ENCODE measurements around the gene PPBP. TPM values are rescaled to one million over a fixed set of nuclear protein-coding genes. Genes with fewer than 3 reads are reported as not detected.

PPBP gene, protein sequence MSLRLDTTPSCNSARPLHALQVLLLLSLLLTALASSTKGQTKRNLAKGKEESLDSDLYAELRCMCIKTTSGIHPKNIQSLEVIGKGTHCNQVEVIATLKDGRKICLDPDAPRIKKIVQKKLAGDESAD
- total RNA-seq, result not detected

DNA sequence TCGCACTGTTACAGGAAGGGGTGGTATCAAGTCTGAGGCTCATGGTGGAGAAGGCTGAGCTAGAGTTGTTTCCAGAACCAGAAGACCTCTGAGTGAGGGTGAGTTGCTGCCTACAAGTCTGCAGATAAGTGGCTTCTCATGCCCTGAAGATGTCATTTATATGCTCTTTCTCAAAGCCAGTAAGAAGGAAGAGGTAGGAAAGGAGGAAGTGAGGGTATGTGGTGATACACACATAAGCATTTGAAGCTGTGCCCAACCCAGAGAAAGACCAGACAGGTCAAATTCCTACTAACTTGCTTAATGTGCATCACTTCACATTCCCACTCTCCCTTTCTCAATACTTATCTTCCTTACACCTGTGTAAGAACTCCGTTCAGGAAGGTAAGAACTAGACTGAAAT lies at the start of gene PPBP:
Gene PPBP (minus strand): TSS at position 130 of the 400 bp plus-strand sequence. CDS start 87 bp downstream, at position 43.
- intact Hi-C loops (cut with micrococcal nuclease), result no loop called here
- Mint-ChIP-seq H3K9me3 (no peaks in the 10 kb centered on the region), H3K27ac (no peak within 1 kb of the TSS), H3K4me1 (ENCODE audit: low read depth) (no peaks in the 10 kb centered on the region), H3K27me3 (no peaks in the 10 kb centered on the region), H3K4me3 (no peak within 1 kb of the TSS), H3K36me3 (no peaks in the 10 kb centered on the region)
- ChIA-PET POLR2A (no interaction called here), CTCF (no interaction called here)
- DNase-seq, result no peak

DNA sequence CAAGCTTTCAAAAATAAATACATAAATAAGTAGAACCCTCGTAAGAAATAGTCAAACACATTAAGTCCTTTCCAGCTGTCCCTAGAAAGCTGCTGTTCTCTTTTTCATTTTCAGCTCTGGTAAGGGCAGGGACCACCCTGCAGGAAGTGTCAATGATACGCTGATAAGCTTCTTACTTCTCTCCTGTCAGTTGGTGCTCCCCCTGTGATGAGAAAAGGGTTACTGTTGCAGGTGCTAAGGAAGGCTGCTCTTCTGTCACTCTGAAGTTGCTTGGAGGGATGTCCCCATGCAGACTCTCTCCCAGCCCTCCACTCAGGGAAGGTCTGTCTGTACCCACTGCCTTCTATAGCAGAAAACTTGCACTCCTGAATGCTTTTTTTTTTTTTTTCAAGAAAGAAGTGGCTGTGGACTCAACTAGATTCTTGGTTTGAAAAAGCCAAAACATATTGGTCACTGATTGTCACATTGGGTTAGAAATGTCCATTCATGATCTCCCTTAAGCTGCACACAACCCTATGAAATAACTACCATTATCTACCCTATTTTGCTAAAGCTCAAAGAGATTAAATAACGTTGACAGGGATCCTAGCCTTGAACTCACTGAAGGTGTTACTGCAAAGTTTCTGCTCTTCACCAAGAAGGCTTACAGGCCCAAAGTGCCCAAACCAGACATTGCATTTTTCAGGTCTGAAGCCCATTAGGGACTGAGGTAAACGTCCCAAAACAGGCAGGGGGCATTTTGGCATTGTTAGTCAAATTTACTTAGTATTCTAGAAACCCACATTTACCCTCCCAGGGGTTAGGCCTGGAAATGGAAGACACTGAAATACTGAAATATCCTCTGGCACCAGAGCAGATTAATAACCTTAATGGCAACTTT lies 49.3 kb upstream of the PPBP start:
- Mint-ChIP-seq H3K9me3 (no peaks in the 10 kb centered on the region), H3K27ac (no peak overlapping the region), H3K4me1 (ENCODE audit: low read depth) (peaks cover 7% of the 10 kb centered on the region), H3K4me3 (no peak overlapping the region), H3K27me3 (peaks cover 36% of the 10 kb centered on the region), H3K36me3 (no peaks in the 10 kb centered on the region)
- POLR2A ChIA-PET, result no interaction called here
- no peak for DNase-seq
- CTCF ChIA-PET, result no interaction called here
- intact Hi-C loops (cut with micrococcal nuclease), result no loop called here

DNA sequence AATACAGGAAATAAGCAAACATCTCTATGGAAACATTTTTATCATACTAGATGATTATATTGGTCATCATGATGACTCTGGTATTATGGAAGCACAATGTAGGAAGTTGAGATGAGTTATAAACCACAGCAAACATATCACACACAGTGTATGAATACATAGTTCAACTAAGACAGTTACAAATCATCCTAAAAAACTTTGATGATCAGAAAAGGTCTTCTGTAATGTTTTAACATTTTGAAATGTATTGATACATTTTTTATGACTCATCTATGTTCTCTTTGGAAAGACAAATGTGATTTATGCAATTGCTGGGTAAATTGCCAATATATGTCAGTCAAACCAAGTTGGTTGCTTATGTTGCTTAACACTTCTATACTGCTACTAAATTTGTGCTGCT lies 45.7 kb upstream of the PPBP start:
- ChIA-PET POLR2A (no interaction called here), CTCF (no interaction called here)
- no peak for DNase-seq
- intact Hi-C loops (cut with micrococcal nuclease), result no loop called here
- Mint-ChIP-seq H3K9me3 (no peaks in the 10 kb centered on the region), H3K27ac (no peak overlapping the region), H3K27me3 (peaks cover 17% of the 10 kb centered on the region), H3K36me3 (no peaks in the 10 kb centered on the region), H3K4me3 (no peak overlapping the region), H3K4me1 (ENCODE audit: low read depth) (peaks cover 2% of the 10 kb centered on the region)

DNA sequence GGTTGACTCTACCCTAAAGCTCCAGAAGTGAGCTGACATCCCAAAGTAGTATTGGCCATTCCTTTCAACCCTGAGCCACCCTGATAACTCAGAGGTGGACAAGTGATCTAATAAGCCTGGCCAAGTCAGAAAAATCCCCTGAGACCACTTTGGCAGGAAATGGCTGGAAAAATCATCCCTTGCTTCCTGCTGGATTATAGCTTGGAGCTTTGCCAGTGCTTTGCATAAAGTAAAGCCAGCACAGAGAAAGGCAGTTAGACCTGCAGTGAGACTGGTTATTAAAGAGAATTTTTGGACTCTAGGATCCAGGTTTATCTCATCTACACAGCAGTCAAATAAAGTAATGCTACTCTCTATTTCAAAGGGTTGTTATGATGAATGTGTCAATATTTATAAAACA lies 44.1 kb upstream of the PPBP start:
- Mint-ChIP-seq H3K36me3 (no peaks in the 10 kb centered on the region), H3K27me3 (peaks cover 7% of the 10 kb centered on the region), H3K4me3 (no peak overlapping the region), H3K27ac (no peak overlapping the region), H3K9me3 (no peaks in the 10 kb centered on the region), H3K4me1 (ENCODE audit: low read depth) (no peaks in the 10 kb centered on the region)
- intact Hi-C loops (cut with micrococcal nuclease), result no loop called here
- POLR2A ChIA-PET, result no interaction called here
- DNase-seq, result no peak
- CTCF ChIA-PET, result no interaction called here

DNA sequence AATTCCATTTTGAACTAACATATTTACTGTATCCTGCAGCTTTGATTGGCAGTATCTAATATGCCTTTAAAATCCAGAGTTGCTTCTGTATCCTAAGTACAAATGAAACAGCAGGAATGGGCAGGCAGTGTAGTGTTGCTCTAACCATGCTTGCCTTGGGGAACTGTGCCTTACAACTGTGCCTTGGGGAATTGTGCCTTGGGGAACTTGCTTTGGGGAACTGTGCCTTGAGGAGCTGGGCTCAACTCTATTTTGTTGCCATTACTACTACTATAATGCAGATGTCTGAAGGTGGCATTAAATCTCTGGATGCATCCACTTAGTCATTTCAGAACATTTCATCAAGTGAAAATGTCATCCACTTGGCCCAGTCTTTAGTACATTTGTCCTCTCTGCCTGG lies 43.6 kb upstream of the PPBP start:
- Mint-ChIP-seq H3K27ac (no peak overlapping the region), H3K27me3 (peaks cover 7% of the 10 kb centered on the region), H3K9me3 (no peaks in the 10 kb centered on the region), H3K4me1 (ENCODE audit: low read depth) (no peaks in the 10 kb centered on the region), H3K4me3 (no peak overlapping the region), H3K36me3 (no peaks in the 10 kb centered on the region)
- intact Hi-C loops (cut with micrococcal nuclease), result no loop called here
- no peak for DNase-seq
- ChIA-PET POLR2A (no interaction called here), CTCF (no interaction called here)

DNA sequence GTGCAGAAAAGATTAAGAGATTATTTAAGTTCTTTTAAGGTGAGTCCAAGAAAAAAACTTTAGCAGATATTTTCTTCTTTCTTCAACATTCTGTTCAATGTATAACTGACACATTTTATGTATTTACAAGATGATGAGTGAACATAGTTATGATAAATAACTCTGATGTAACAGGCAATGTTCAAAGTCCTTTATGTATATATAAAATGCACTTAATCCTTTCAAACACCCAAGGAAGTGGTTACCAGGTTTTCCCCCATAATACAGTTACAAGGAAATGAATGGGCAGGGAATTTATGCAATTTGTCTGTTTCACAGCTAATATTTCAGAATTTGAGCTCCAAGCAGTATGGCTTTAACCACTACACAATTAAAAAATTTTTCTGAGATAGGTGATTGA lies 42.3 kb upstream of the PPBP start:
- Mint-ChIP-seq H3K4me1 (ENCODE audit: low read depth) (no peaks in the 10 kb centered on the region), H3K27ac (no peak overlapping the region), H3K4me3 (no peak overlapping the region), H3K27me3 (peaks cover 7% of the 10 kb centered on the region), H3K36me3 (no peaks in the 10 kb centered on the region), H3K9me3 (no peaks in the 10 kb centered on the region)
- ChIA-PET CTCF (no interaction called here), POLR2A (no interaction called here)
- intact Hi-C loops (cut with micrococcal nuclease), result no loop called here
- DNase-seq, result no peak

DNA sequence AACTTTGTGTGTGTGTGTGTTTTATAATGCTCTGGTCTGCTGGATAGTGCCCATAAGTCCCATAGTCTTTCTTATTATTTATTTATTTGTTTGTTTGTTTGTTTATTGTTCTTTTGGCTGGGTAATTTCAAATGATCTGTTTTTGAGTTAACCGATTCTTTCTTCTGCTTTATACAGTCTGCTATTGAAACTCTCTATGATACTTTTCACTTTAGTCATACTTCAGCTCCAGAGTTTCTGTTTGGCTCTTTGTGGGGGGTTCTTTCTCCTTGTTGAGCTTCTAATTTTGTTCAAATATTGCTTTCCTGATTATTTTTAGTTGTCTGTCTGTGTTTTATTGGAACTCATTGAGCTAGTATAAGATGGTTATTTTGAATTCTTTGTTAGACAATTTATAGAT lies 40.5 kb upstream of the PPBP start:
- ChIA-PET POLR2A (no interaction called here), CTCF (no interaction called here)
- Mint-ChIP-seq H3K36me3 (no peaks in the 10 kb centered on the region), H3K27me3 (peaks cover 7% of the 10 kb centered on the region), H3K4me3 (no peak overlapping the region), H3K9me3 (no peaks in the 10 kb centered on the region), H3K4me1 (ENCODE audit: low read depth) (no peaks in the 10 kb centered on the region), H3K27ac (no peak overlapping the region)
- DNase-seq, result no peak
- intact Hi-C loops (cut with micrococcal nuclease), result no loop called here

DNA sequence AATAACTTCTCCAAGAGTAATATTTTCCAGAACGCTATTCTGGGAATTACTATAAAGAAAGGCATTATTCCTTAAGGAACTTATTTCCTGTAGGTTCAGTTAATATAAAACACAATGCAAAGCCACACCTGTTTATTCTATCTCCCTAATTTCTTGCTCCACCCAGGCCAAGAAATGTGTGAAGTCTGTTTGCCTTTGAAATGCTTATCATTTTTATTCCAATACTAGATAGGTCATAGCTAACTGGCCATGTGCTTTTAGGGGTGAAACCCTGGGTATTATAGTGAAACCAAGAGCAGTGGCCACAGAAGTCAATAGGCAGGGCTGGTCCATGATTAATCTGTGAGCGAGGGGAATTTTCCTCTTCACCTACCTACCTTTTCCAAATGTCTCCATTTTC lies 35.7 kb upstream of the PPBP start:
- intact Hi-C loops (cut with micrococcal nuclease), result no loop called here
- H3K27ac Mint-ChIP-seq, result no peak overlapping the region
- H3K9me3 Mint-ChIP-seq, result no peaks in the 10 kb centered on the region
- ChIA-PET POLR2A (no interaction called here), CTCF (no interaction called here)
- no peaks in the 10 kb centered on the region for H3K4me1 Mint-ChIP-seq (ENCODE audit: low read depth)
- no peak overlapping the region for H3K4me3 Mint-ChIP-seq
- no peaks in the 10 kb centered on the region for H3K27me3 Mint-ChIP-seq
- no peak for DNase-seq
- no peaks in the 10 kb centered on the region for H3K36me3 Mint-ChIP-seq

DNA sequence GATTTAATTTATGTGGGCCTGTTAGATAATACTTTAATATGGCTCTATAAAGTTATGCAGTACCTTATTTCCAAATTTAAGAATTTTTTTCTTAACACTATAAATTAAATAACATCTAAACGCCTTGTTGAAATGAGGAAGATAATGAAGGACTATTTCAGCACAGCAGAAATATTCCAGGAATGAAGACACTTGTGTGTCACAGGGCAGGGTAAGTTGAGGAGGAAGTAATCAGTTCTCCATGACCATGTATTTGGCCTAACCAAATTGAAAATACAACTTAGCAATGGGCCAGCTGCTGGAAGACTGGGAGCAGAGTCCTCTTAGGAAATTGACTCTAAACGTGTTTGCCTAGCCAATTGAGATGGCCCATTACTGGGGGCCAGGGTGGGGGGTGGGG lies 33.6 kb upstream of the PPBP start:
- intact Hi-C loops (cut with micrococcal nuclease), result no loop called here
- Mint-ChIP-seq H3K36me3 (no peaks in the 10 kb centered on the region), H3K4me3 (no peak overlapping the region), H3K9me3 (no peaks in the 10 kb centered on the region), H3K27ac (no peak overlapping the region), H3K27me3 (no peaks in the 10 kb centered on the region), H3K4me1 (ENCODE audit: low read depth) (no peaks in the 10 kb centered on the region)
- DNase-seq, result no peak
- ChIA-PET POLR2A (no interaction called here), CTCF (no interaction called here)

DNA sequence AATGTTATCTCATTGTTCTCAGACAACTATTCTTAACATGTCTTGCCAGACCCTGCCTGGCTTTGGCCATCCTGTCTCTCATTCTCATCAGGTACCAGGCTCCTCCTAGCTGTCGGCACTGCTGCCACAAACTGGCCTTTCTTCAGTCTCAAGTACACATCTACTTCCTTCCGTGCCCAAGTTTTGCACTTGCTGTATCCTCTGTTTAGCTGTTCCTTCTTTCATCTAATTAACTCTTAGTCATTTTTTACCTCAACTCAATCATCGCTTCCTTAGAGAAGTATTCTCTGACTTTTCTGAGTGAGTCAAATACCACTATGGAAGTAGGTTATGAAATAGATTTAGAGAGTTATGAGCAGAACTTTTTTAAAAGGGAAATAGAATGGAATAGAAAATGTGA lies 30.8 kb upstream of the PPBP start:
- Mint-ChIP-seq H3K36me3 (no peaks in the 10 kb centered on the region), H3K27me3 (no peaks in the 10 kb centered on the region), H3K4me3 (no peak overlapping the region), H3K27ac (no peak overlapping the region), H3K9me3 (no peaks in the 10 kb centered on the region), H3K4me1 (ENCODE audit: low read depth) (no peaks in the 10 kb centered on the region)
- POLR2A ChIA-PET, result no interaction called here
- CTCF ChIA-PET, result no interaction called here
- intact Hi-C loops (cut with micrococcal nuclease), result no loop called here
- DNase-seq, result no peak

DNA sequence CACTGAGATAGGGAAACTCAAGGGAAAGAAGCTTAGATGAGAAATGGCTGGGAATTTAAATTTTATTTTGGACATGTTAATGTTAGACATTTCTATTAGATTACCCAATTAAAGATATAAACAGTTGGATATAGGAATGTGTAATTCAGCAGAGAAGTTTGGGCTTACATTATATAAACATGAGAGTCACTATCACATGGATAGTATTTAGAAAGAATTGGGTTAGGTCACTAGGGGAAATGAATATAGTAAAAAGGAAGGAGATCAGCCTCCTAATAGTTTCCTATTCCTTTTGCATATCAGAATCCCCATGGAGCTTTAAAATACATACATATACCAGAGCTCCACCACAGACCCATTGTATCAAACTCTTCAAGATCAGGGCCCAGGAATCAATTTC lies 30.1 kb upstream of the PPBP start:
- DNase-seq, result no peak
- ChIA-PET CTCF (no interaction called here), POLR2A (interaction anchor here (0.6 kb wide), 1 partner anchor 63 kb away, joined by 3 read pairs; no protein-coding TSS in a partner anchor)
- no peaks in the 10 kb centered on the region for H3K4me1 Mint-ChIP-seq (ENCODE audit: low read depth)
- H3K27me3 Mint-ChIP-seq, result no peaks in the 10 kb centered on the region
- no peaks in the 10 kb centered on the region for H3K9me3 Mint-ChIP-seq
- no peaks in the 10 kb centered on the region for H3K36me3 Mint-ChIP-seq
- intact Hi-C loops (cut with micrococcal nuclease), result no loop called here
- no peak overlapping the region for H3K4me3 Mint-ChIP-seq
- no peak overlapping the region for H3K27ac Mint-ChIP-seq

DNA sequence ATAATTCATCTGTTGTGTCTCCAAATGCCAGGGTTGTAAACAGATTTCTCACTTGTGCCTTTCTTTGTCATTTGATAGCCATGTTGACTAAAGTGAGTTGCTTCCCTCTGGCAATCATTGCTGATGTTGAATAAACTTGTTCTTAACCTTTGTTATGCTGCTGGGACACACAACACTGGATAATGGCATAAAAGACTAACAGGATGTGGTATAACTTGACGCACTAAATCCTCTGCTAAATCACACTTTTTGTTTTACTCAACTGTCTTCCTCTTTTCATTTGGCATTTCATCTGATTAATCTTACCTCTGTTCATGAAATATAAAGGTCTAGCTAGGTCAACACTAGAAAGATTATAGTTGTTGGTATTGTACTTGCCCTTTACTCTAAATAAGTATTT lies 28.1 kb upstream of the PPBP start:
- Mint-ChIP-seq H3K9me3 (no peaks in the 10 kb centered on the region), H3K27ac (no peak overlapping the region), H3K27me3 (no peaks in the 10 kb centered on the region), H3K4me3 (no peak overlapping the region), H3K36me3 (no peaks in the 10 kb centered on the region), H3K4me1 (ENCODE audit: low read depth) (no peaks in the 10 kb centered on the region)
- intact Hi-C loops (cut with micrococcal nuclease), result no loop called here
- DNase-seq, result no peak
- ChIA-PET CTCF (no interaction called here), POLR2A (no interaction called here)

DNA sequence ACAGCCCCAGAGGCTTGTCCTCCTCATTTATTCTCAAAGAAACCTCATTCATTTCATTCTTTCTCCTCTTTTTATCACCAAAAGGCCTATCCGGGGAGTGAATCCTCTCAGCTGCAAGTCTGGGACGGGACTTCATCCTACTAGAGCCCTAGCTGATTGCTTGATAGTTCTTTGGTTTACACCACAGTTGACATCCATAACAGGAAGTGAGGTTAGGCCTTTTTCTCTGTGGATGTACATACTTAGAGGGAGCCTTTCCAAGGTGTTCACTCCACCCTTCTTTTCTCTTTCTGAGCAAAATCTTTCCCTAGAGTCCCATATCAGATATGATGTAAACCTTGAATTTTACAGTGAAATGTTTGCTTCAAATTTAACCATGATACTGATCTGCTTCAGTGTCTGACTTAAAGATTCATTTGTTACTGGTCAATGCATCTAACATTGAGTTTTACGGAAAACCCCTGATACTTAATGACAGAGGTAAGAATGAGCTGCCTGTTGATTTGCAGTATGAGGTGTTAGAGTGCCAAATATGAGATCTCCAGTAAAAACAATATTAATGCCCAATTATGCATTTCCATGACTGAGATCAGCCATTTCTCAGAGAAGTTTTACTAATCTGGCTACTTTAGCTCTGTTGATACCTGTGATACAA lies 27.3 kb upstream of the PPBP start:
- ChIA-PET CTCF (no interaction called here), POLR2A (no interaction called here)
- no peak for DNase-seq
- Mint-ChIP-seq H3K27ac (no peak overlapping the region), H3K4me3 (no peak overlapping the region), H3K27me3 (no peaks in the 10 kb centered on the region), H3K9me3 (no peaks in the 10 kb centered on the region), H3K4me1 (ENCODE audit: low read depth) (no peaks in the 10 kb centered on the region), H3K36me3 (no peaks in the 10 kb centered on the region)
- intact Hi-C loops (cut with micrococcal nuclease), result no loop called here
